ENCODE measurements around the gene NCAM2.

The NCAM2 gene

DNA sequence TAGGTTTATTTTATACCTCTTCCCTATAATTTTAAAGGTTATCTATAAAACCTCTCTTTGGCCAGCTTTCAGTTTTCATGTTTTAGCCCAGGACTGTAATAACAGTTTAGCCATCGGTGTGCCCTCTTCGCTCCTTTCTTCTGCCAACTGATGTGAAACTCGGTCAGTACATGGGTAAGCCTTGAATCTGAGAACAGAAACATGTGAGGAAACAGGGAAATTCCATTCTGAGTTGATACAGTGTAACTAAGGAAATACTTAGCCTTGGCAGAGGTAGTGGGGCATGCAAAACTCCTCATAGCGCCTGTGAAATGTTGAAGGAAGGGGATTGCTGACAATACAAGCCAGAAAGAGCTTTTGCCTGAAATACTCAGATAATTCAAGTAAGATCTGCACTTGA, 465.2 kb downstream of the NCAM2 start:
- no peak for TF ChIP-seq EZH2phosphoT487 (IDR thresholded peaks at IDR 0.05; ENCODE audit: borderline replicate concordance)
- TF ChIP-seq, protein P1, sequence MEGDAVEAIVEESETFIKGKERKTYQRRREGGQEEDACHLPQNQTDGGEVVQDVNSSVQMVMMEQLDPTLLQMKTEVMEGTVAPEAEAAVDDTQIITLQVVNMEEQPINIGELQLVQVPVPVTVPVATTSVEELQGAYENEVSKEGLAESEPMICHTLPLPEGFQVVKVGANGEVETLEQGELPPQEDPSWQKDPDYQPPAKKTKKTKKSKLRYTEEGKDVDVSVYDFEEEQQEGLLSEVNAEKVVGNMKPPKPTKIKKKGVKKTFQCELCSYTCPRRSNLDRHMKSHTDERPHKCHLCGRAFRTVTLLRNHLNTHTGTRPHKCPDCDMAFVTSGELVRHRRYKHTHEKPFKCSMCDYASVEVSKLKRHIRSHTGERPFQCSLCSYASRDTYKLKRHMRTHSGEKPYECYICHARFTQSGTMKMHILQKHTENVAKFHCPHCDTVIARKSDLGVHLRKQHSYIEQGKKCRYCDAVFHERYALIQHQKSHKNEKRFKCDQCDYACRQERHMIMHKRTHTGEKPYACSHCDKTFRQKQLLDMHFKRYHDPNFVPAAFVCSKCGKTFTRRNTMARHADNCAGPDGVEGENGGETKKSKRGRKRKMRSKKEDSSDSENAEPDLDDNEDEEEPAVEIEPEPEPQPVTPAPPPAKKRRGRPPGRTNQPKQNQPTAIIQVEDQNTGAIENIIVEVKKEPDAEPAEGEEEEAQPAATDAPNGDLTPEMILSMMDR (conservative IDR thresholded peaks at IDR 0.05; ENCODE audit: low read length): no peak
- H3K4me3 ChIP-seq (ENCODE audit: low read length, poor library complexity, severe bottlenecking): no peak overlapping the region
- no peak overlapping the region for H3K9ac ChIP-seq (ENCODE audit: low read depth, low read length, poor library complexity, severe bottlenecking)
- no peak overlapping the region for H2AFZ ChIP-seq (ENCODE audit: low read length)
- H3K36me3 ChIP-seq (ENCODE audit: insufficient read depth, low read length): no peaks in the 10 kb centered on the region
- H3K9me2 ChIP-seq (replicated peaks; ENCODE audit: low read depth, low read length): no peaks in the 10 kb centered on the region
- H3F3A ChIP-seq (ENCODE audit: low read depth): no peaks in the 10 kb centered on the region
- H3K27me3 ChIP-seq (ENCODE audit: insufficient read depth, low read length, poor library complexity, severe bottlenecking): no peaks in the 10 kb centered on the region
- no peaks in the 10 kb centered on the region for H4K20me1 ChIP-seq (ENCODE audit: insufficient read depth, low read length, poor library complexity, severe bottlenecking)
- no peaks in the 10 kb centered on the region for H3K9me3 ChIP-seq (ENCODE audit: insufficient read depth, low read depth, low read length)
- H3K4me2 ChIP-seq (ENCODE audit: low read depth, low read length, poor library complexity, severe bottlenecking): no peak overlapping the region
- no peaks in the 10 kb centered on the region for H3K79me2 ChIP-seq (ENCODE audit: insufficient read depth, low read length)
- H3K4me1 ChIP-seq (ENCODE audit: insufficient read depth, low read length, poor library complexity, severe bottlenecking): no peaks in the 10 kb centered on the region

- Histone ChIP-seq H4K20me1 (ENCODE audit: insufficient read depth, low read length, poor library complexity, severe bottlenecking) (no peaks in the 10 kb centered on the region), H3K9ac (ENCODE audit: low read depth, low read length, poor library complexity, severe bottlenecking) (no peak overlapping the region), H3K4me2 (ENCODE audit: low read depth, low read length, poor library complexity, severe bottlenecking) (no peak overlapping the region), H3K36me3 (ENCODE audit: insufficient read depth, low read length) (no peaks in the 10 kb centered on the region), H3K9me3 (ENCODE audit: insufficient read depth, low read depth, low read length) (no peaks in the 10 kb centered on the region), H3K27me3 (ENCODE audit: insufficient read depth, low read length, poor library complexity, severe bottlenecking) (no peaks in the 10 kb centered on the region), H3K9me2 (replicated peaks; ENCODE audit: low read depth, low read length) (no peaks in the 10 kb centered on the region), H3F3A (ENCODE audit: low read depth) (no peaks in the 10 kb centered on the region), H3K4me3 (ENCODE audit: low read length, poor library complexity, severe bottlenecking) (no peak overlapping the region), H3K4me1 (ENCODE audit: insufficient read depth, low read length, poor library complexity, severe bottlenecking) (no peaks in the 10 kb centered on the region), H2AFZ (ENCODE audit: low read length) (no peak overlapping the region), H3K79me2 (ENCODE audit: insufficient read depth, low read length) (no peaks in the 10 kb centered on the region)
- TF ChIP-seq, protein P1 (conservative IDR thresholded peaks at IDR 0.05; ENCODE audit: low read length): no peak
- TF ChIP-seq EZH2phosphoT487 (IDR thresholded peaks at IDR 0.05; ENCODE audit: borderline replicate concordance): no peak
Measured at GRCh38 chr21:21464684-21465083, 466.5 kb downstream of the NCAM2 start.

- Histone ChIP-seq H3K36me3 (ENCODE audit: insufficient read depth, low read length) (no peaks in the 10 kb centered on the region), H2AFZ (ENCODE audit: low read length) (no peak overlapping the region), H3K27me3 (ENCODE audit: insufficient read depth, low read length, poor library complexity, severe bottlenecking) (no peaks in the 10 kb centered on the region), H4K20me1 (ENCODE audit: insufficient read depth, low read length, poor library complexity, severe bottlenecking) (no peaks in the 10 kb centered on the region), H3K79me2 (ENCODE audit: insufficient read depth, low read length) (no peaks in the 10 kb centered on the region), H3K9me2 (replicated peaks; ENCODE audit: low read depth, low read length) (no peaks in the 10 kb centered on the region), H3K4me2 (ENCODE audit: low read depth, low read length, poor library complexity, severe bottlenecking) (no peak overlapping the region), H3F3A (ENCODE audit: low read depth) (no peaks in the 10 kb centered on the region), H3K4me3 (ENCODE audit: low read length, poor library complexity, severe bottlenecking) (no peak overlapping the region), H3K4me1 (ENCODE audit: insufficient read depth, low read length, poor library complexity, severe bottlenecking) (no peaks in the 10 kb centered on the region), H3K9ac (ENCODE audit: low read depth, low read length, poor library complexity, severe bottlenecking) (no peak overlapping the region), H3K9me3 (ENCODE audit: insufficient read depth, low read depth, low read length) (no peaks in the 10 kb centered on the region)
- TF ChIP-seq, protein P1 (conservative IDR thresholded peaks at IDR 0.05; ENCODE audit: low read length): no peak
- no peak for TF ChIP-seq EZH2phosphoT487 (IDR thresholded peaks at IDR 0.05; ENCODE audit: borderline replicate concordance)
Measured at GRCh38 chr21:21466752-21467151, 468.5 kb downstream of the NCAM2 start.

All from Loucy (cell line).